ENCODE measurements around the gene ROS1. TPM values are rescaled to one million over a fixed set of nuclear protein-coding genes. Genes with fewer than 3 reads are reported as not detected.

ROS1 gene
- polyA plus RNA-seq, 1 experiment, result not detected

GRCh38 chr6:117423754-117424153, 2.0 kb downstream of the ROS1 start:
- no peak for TF ChIP-seq CTCF (IDR thresholded peaks at IDR 0.05; ENCODE audit: low read depth, low read length)
- no peaks in the 10 kb centered on the region for H3K9me3 ChIP-seq (ENCODE audit: control insufficient read depth, insufficient read depth, low read length)
- no peak overlapping the region for H3K4me3 ChIP-seq (ENCODE audit: low read depth, low read length)
- H3K27me3 ChIP-seq (ENCODE audit: control insufficient read depth, insufficient read depth, low read length), result no peaks in the 10 kb centered on the region
- ChIA-PET CTCF (no interaction called here), POLR2A (no interaction called here)
- no peak for DNase-seq (ENCODE audit: low read depth, low spot score)
- H3K27ac ChIP-seq (ENCODE audit: low read depth, low read length), result no peak overlapping the region

GRCh38 chr6:117418320-117418719, 7.4 kb downstream of the ROS1 start:
- Histone ChIP-seq H3K27me3 (ENCODE audit: control insufficient read depth, insufficient read depth, low read length) (no peaks in the 10 kb centered on the region), H3K27ac (ENCODE audit: low read depth, low read length) (no peak overlapping the region), H3K9me3 (ENCODE audit: control insufficient read depth, insufficient read depth, low read length) (no peaks in the 10 kb centered on the region), H3K4me3 (ENCODE audit: low read depth, low read length) (no peak overlapping the region)
- CTCF ChIA-PET, result no interaction called here
- POLR2A ChIA-PET, result no interaction called here
- DNase-seq (ENCODE audit: low read depth, low spot score), result no peak
- TF ChIP-seq CTCF (IDR thresholded peaks at IDR 0.05; ENCODE audit: low read depth, low read length), result no peak

GRCh38 chr6:117417851-117418250, 7.9 kb downstream of the ROS1 start:
- POLR2A ChIA-PET, result no interaction called here

GRCh38 chr6:117414770-117415169, 11.0 kb downstream of the ROS1 start:
- CTCF ChIA-PET, result interaction anchor here (0.6 to 1.3 kb wide), 3 partner anchors 35 to 191 kb away, joined by 3 to 6 read pairs (median 4); no protein-coding TSS in a partner anchor
- POLR2A ChIA-PET, result no interaction called here
- no peak overlapping the region for H3K27ac ChIP-seq (ENCODE audit: low read depth, low read length)
- H3K4me3 ChIP-seq (ENCODE audit: low read depth, low read length), result no peak overlapping the region
- no peak for TF ChIP-seq CTCF (IDR thresholded peaks at IDR 0.05; ENCODE audit: low read depth, low read length)
- no peaks in the 10 kb centered on the region for H3K9me3 ChIP-seq (ENCODE audit: control insufficient read depth, insufficient read depth, low read length)
- no peaks in the 10 kb centered on the region for H3K27me3 ChIP-seq (ENCODE audit: control insufficient read depth, insufficient read depth, low read length)
- DNase-seq (ENCODE audit: low read depth, low spot score), result no peak

More at GRCh38 chr6:117417851-117418250, 7.9 kb downstream of the ROS1 start:
- Histone ChIP-seq H3K9me3 (ENCODE audit: control insufficient read depth, insufficient read depth, low read length) (no peaks in the 10 kb centered on the region), H3K27me3 (ENCODE audit: control insufficient read depth, insufficient read depth, low read length) (no peaks in the 10 kb centered on the region), H3K27ac (ENCODE audit: low read depth, low read length) (no peak overlapping the region), H3K4me3 (ENCODE audit: low read depth, low read length) (no peak overlapping the region)
- TF ChIP-seq CTCF (IDR thresholded peaks at IDR 0.05; ENCODE audit: low read depth, low read length), result no peak
- CTCF ChIA-PET, result no interaction called here
- no peak for DNase-seq (ENCODE audit: low read depth, low spot score)

- no peak overlapping the region for H3K27ac ChIP-seq (ENCODE audit: low read depth, low read length)
- CTCF ChIA-PET, result interaction anchor here (1.0 kb wide), 1 partner anchor 12 kb away, joined by 4 read pairs; no protein-coding TSS in a partner anchor
- no peak for TF ChIP-seq CTCF (IDR thresholded peaks at IDR 0.05; ENCODE audit: low read depth, low read length)
- H3K4me3 ChIP-seq (ENCODE audit: low read depth, low read length), result no peak overlapping the region
- H3K9me3 ChIP-seq (ENCODE audit: control insufficient read depth, insufficient read depth, low read length), result no peaks in the 10 kb centered on the region
- no peak for DNase-seq (ENCODE audit: low read depth, low spot score)
- no peaks in the 10 kb centered on the region for H3K27me3 ChIP-seq (ENCODE audit: control insufficient read depth, insufficient read depth, low read length)
- POLR2A ChIA-PET, result no interaction called here
Observed at GRCh38 chr6:117411474-117411873, 14.3 kb downstream of the ROS1 start.

Data from AG04450 (cell line).